H4 (cell line): Measurements from ENCODE around the gene LYPD3. TPM values are rescaled to one million over a fixed set of nuclear protein-coding genes. Genes with fewer than 3 reads are reported as not detected.

Source experiments
- DNase-seq: peaks from one replicate; pipeline ENCODE4 v3.0.0-alpha.2; 2015; ENCODE audit warnings: low spot score
- total RNA-seq: library from RNA; depleted of rRNA; stranded (reverse); fragments of >200 nt; shearing (Covaris generic); gene quantifications from 2 replicates; pipeline ENCODE4 v1.2.3, GENCODE V29; 2014; rRNA removed

Gene LYPD3
- total RNA-seq, 1 experiment from 2014 or later, result 0.17 TPM

DNA sequence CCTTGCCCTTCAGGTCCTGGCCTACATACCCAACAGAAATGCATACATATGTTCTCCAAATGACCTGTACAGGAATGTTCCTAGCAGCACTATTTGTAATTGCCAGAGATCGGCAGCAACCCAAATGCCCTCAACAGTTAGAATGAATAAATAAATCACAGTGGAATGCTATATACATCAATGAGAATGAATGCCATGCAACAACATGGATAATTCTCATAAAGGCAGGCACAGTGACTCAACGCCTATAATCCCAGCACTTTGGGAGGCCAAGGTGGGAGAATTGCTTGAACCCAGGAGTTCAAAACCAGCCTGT, 32.1 kb downstream of the LYPD3 start:
- DNase-seq, result no peak

DNA sequence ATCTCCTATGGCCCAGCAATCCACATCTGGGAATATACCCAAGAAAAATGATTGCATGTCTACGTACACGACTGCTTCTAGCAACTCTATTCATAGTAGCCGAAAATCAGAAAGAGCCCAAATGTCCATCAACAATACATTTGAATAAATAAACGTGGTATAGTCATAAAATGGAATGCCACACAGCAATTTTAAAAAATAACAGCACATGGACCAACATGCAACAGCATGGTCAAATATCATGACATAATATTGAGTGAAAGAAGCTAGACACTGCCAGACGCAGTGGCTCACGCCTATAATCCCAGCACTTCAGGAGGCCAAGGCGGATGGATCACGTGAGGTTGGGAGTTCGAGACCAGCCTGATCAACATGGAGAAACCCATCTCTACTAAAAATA, 34.4 kb downstream of the LYPD3 start:
- DNase-seq, result no peak

- no peak for DNase-seq
These were observed 35.2 kb downstream of the LYPD3 start for GRCh38 chr19:43430142-43430710.

DNA sequence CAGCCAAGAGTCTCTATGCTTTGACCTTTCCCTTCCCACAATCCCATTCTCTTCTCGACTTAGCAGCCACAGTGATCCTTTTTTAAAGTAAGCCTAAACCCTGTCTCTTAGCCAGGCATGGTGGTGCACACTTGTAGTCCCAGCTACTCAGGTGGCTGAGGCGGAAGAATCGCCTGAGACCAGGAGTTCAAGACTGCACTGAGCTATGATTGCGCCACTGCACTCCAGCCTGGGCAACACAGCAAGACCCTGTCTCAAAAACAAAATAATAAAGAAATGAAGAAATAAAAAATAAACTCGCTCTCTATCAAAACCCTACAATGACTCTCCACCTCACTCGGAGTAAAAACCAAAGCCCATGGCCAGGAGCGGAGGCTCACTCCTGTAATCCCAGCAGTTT, 36.0 kb downstream of the LYPD3 start:
- DNase-seq, result no peak

DNA sequence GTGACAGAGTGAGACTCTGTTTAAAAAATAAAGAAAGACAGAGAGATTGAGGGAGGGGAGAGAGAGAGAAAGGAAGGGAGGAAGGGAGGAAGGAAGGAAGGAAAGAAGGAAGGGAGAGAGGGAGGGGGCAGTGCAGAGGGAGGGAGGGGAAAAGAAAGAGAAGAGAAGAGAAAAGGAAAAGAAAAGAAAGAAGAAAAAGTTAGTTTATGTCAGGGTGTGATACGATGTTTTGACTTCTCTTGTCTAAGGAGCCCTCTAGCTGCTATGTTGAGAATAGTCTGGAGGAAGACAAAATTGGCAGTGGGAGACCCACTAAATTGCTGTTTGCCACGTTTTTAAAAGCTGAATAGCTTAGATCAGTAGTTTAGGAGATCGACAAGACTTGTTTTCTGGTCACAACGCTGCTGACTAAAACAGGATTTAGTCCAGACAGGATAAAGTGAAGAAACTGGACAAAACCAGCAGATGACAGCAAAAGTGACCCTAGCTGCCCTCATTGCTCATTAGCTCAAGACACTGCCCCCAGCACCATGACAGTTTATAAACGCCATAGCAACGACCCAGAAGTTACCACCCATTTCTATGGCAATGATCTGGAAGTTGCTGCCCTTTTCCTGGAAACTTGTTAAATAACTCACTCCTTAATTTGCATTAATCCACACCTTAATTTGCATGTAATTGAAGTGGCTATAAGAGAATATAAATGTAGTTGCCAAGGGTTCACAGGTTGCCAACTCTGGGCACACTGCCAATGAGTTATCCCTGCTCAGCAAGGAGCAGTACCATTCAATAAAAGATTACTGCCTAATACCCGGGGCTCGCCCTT, 39.6 kb downstream of the LYPD3 start:
- DNase-seq, result peak; percentile 48

DNA sequence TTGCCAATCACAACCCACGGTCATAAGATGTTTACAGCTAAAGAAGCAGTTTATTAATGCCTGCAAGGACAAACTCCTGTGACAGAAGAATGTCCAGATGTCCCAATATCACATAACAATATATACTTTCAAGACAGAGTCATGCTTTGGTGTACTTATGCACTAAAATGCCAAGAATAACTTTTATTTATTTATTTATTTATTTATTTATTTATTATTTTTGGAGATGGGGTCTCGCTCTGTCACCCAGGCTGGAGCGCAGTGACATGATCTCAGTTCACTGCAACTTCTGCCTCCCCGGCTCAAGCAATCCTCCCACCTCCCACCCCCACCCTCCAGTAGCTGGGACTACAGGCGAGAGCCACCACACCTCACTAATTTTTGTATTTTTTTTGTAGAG, 41.6 kb downstream of the LYPD3 start:
- DNase-seq, result no peak

DNA sequence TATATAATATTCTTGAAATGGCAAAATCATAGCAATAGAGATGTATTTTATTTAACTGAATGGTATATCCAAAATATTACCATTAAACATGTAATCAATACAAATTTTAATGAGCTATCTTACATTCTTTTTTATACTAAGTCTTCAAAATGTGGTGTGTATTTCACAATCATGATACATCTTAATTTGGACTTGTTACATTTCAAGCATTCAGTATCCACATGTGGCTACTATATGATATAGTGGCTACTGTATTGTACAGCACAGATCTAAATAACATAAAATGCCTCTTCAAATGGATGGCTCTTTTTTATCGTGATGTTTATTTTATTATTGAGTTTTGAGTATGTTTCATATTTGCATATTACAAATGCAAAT, 42.7 kb downstream of the LYPD3 start:
- DNase-seq, result no peak

DNA sequence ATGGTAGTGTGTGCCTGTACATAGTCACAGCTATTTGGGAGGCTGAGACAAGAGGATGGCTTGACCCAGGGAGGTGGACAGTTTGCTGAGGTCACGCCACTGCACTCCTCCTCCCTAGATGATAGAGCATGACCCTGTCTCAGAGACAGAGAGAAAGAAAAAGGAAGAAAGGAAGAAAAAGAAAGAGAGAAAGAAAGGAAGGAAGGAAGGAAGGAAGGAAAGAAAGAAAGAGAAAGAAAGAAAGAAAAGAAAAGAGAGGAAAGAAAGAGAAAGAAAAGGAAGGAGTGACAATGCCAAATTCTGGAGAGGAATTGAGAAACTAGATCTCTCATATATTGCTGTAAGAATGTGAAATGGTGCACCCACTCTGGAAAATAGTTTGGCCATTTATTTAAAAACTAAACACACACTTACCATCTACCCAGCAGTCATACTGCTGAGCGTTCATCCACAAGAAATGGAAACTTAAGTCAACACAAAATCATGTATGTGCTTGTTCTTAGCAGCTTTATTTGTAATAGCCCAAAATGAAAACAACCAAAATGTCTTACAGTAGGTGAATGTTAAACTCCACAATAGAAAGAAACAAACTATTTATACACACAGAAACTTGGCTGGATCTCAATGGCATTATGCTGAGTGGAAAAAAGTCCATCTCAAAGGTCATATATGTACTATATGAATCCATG, 43.3 kb downstream of the LYPD3 start:
- DNase-seq, result no peak

DNA sequence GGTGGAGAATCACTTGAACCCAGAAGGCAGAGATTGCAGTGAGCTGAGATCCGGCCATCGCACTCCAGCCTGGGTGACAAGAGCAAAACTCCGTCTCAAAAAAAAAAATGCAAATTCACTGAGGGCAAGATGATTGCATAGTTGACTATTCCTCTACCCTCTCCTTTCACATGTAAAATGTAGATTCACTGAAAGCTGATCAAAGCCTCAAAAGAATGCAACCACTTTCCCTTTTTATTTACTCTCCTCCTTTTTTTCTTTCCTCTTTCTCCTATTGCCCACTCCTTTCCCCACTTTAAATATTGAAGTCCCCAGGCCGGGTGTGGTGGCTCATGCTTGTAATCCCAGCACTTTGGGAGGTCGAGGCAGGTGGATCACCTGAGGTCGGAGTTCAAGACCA, 44.5 kb downstream of the LYPD3 start:
- no peak for DNase-seq

- no peak for DNase-seq
These were observed 48.3 kb downstream of the LYPD3 start for GRCh38 chr19:43416951-43417623.

GRCh38 chr19:43414554-43414953, 50.9 kb downstream of the LYPD3 start, which contains the start of gene TEX101:
TEX101 (plus strand) TSS chr19:43414890; CDS start chr19:43415920, 1,030 bp downstream.
- no peak for DNase-seq

- DNase-seq, result no peak
These were observed 53.0 kb downstream of the LYPD3 start for GRCh38 chr19:43412441-43412840.

Other genes with a start within 250 kb of the LYPD3 start
- gene PSG9, start 196.1 kb downstream of the LYPD3 start, total RNA-seq, result 0.55 and 0.93 TPM in 2 replicates
- 0.21 TPM in 1 of 2 replicates, not detected in the other for gene CD177, start 111.9 kb downstream of the LYPD3 start, total RNA-seq
- gene TEX101, start 50.7 kb downstream of the LYPD3 start, total RNA-seq, result not detected in 2 replicates
- gene PHLDB3, start 39.1 kb upstream of the LYPD3 start, total RNA-seq, result 1.3 and 2.1 TPM in 2 replicates
- gene ETHE1, start 61.6 kb upstream of the LYPD3 start, total RNA-seq, result 33.6 and 50.4 TPM in 2 replicates
- not detected in 2 replicates for gene ZNF575, start 67.6 kb upstream of the LYPD3 start, total RNA-seq
- gene XRCC1, start 109.9 kb upstream of the LYPD3 start, total RNA-seq, result 29.2 and 31.0 TPM in 2 replicates
- gene PINLYP, start 110.2 kb upstream of the LYPD3 start, total RNA-seq, result not detected in 2 replicates
- 20.6 and 22.4 TPM in 2 replicates for gene IRGQ, start 130.5 kb upstream of the LYPD3 start, total RNA-seq
- gene ZNF576, start 131.0 kb upstream of the LYPD3 start, total RNA-seq, result 12.5 and 17.7 TPM in 2 replicates
- not detected in 2 replicates for gene SRRM5, start 146.5 kb upstream of the LYPD3 start, total RNA-seq
- gene ZNF428, start 154.0 kb upstream of the LYPD3 start, total RNA-seq, result 20.4 and 34.2 TPM in 2 replicates
- 2.2 and 5.4 TPM in 2 replicates for gene CADM4, start 174.2 kb upstream of the LYPD3 start, total RNA-seq
- gene PLAUR, start 204.6 kb upstream of the LYPD3 start, total RNA-seq, result 41.3 and 53.7 TPM in 2 replicates